Karpas-422 (cell line): ENCODE results near the gene SNX1. TPM values are rescaled to one million over a fixed set of nuclear protein-coding genes. Genes with fewer than 3 reads are reported as not detected.

Experiments used
- small RNA-seq: library from RNA; depleted of rRNA; stranded (forward); fragments of <200 nt; gene quantifications from one replicate; pipeline ENCODE3, GENCODE V24; 2014
- total RNA-seq: library from RNA; depleted of rRNA; stranded (reverse); fragments of >200 nt; shearing (Covaris generic); gene quantifications from 2 replicates; pipeline ENCODE4 v1.2.3, GENCODE V29; 2014; ENCODE audit warnings: low replicate concordance; rRNA removed

Gene SNX1
- total RNA-seq, 1 experiment from 2014 or later: 52.0 TPM

Small RNA genes lying within 50 kb of the gene (small RNA-seq; reads per million reads assigned to genes)
- not detected for gene RF00019

Other genes with a start within 250 kb of the SNX1 start
- 40.4 and 56.4 TPM in 2 replicates for gene DAPK2, start 49.5 kb upstream of the SNX1 start, total RNA-seq
- gene CIAO2A, start 2.1 kb upstream of the SNX1 start, total RNA-seq: 106 and 129 TPM in 2 replicates
- 51.5 and 71.4 TPM in 2 replicates for gene SNX22, start 55.7 kb downstream of the SNX1 start, total RNA-seq
- gene PPIB, start 67.0 kb downstream of the SNX1 start, total RNA-seq: 165 and 257 TPM in 2 replicates